Measurements from ENCODE around the gene PPP3R1. TPM values are rescaled to one million over a fixed set of nuclear protein-coding genes. Genes with fewer than 3 reads are reported as not detected.

Gene PPP3R1
- total and polyA plus RNA-seq, 2 of the 8 experiments (the other 6 are each of a cell fraction or from before 2014, with no cell fraction given) = 9.3 to 85.1 TPM

GRCh38 chr2:68193144-68193543 lies 59.2 kb downstream of the PPP3R1 start:
- no peak for DNase-seq (ENCODE audit: low read depth in 1 of 2, low spot score in 2 of 2)
- 93% methylated on average over 3 of the region's 3 CpGs; no CpG with 5 or more reads in 1 of the 2 experiments for WGBS, 2 experiments (ENCODE audit: extremely low coverage in 1 of 2, insufficient coverage in 1 of 2, insufficient read length in 1 of 2, insufficient replicate concordance in 2 of 2, low coverage in 1 of 2, low lambda C conversion rate in 2 of 2, missing lambda C conversion rate in 1 of 2)

More at GRCh38 chr2:68193144-68193543, 59.2 kb downstream of the PPP3R1 start:
- CTCF ChIA-PET (ENCODE audit: partially characterized antibody) = interaction anchor here (0.7 to 0.9 kb wide), 2 partner anchors 47 to 89 kb away, joined by 3 read pairs; no protein-coding TSS in a partner anchor
- H3K79me2 ChIP-seq (ENCODE audit: control insufficient read depth in 1 of 2, insufficient read depth in 2 of 2, low read length in 2 of 2) = peaks cover 0 to 84% of the 10 kb centered on the region in 2 experiments; a peak in 2 of 4 replicates
- H2BK120ac ChIP-seq (replicated peaks; ENCODE audit: low read depth, low read length) = no peak overlapping the region
- no peak overlapping the region for H3K9ac ChIP-seq (replicated peaks in 1 of 4; ENCODE audit: extremely low read depth in 1 of 4, low read depth in 3 of 4, low read length in 3 of 4)
- no peaks in the 10 kb centered on the region for H3K9me3 ChIP-seq (ENCODE audit: insufficient read depth in 2 of 2, low read depth in 1 of 2, low read length in 1 of 2)
- no peaks in the 10 kb centered on the region for H3K4me1 ChIP-seq (replicated peaks in 1 of 4; ENCODE audit: control insufficient read depth in 3 of 4, insufficient read depth in 4 of 4, low read length in 3 of 4)
- H2AFZ ChIP-seq (ENCODE audit: low read length) = no peak overlapping the region
- no peak overlapping the region for H2BK12ac ChIP-seq (ENCODE audit: low read depth, low read length)
- FAIRE-seq = no peak
- H3K18ac ChIP-seq (ENCODE audit: extremely low read depth, low read length) = no peak overlapping the region
- H4K20me1 ChIP-seq (replicated peaks in 1 of 2; ENCODE audit: control insufficient read depth in 1 of 2, insufficient read depth in 2 of 2, low read length in 2 of 2) = peaks cover 5 to 15% of the 10 kb centered on the region in 2 experiments
- H3K23me2 ChIP-seq (ENCODE audit: low read depth, low read length) = no peaks in the 10 kb centered on the region
- H4K91ac ChIP-seq (replicated peaks; ENCODE audit: insufficient read length, low read length) = no peak overlapping the region
- no peak overlapping the region for H3K4me3 ChIP-seq (ENCODE audit: extremely low read depth in 1 of 4, insufficient read depth in 2 of 4, low read depth in 3 of 4, low read length in 4 of 4)
- no peak overlapping the region for H4K8ac ChIP-seq (ENCODE audit: extremely low read depth, insufficient read depth, low read length)
- H3K27me3 ChIP-seq (replicated peaks in 1 of 4; ENCODE audit: control insufficient read depth in 3 of 4, extremely low read depth in 1 of 4, insufficient read depth in 3 of 4, low read length in 3 of 4) = no peaks in the 10 kb centered on the region
- H3K56ac ChIP-seq (replicated peaks; ENCODE audit: insufficient read length, low read depth, low read length) = no peak overlapping the region
- H2AK5ac ChIP-seq (ENCODE audit: low read depth, low read length) = no peak overlapping the region
- no peak overlapping the region for H3K23ac ChIP-seq (ENCODE audit: insufficient read length)
- H3K79me1 ChIP-seq (ENCODE audit: low read depth, low read length) = peaks cover 2% of the 10 kb centered on the region; the same call in 1 of the 2 replicates
- no peak overlapping the region for H2BK15ac ChIP-seq (ENCODE audit: low read length)
- no peak overlapping the region for H2BK5ac ChIP-seq (ENCODE audit: low read depth, low read length)
- H3K36me3 ChIP-seq (ENCODE audit: control insufficient read depth in 2 of 4, insufficient read depth in 4 of 4, low read length in 3 of 4) = no peaks in the 10 kb centered on the region
- H3K27ac ChIP-seq (ENCODE audit: low read depth, low read length) = no peak overlapping the region
- H3K4ac ChIP-seq (replicated peaks; ENCODE audit: insufficient read length, low read depth, low read length) = no peak overlapping the region
- no peak overlapping the region for H4K5ac ChIP-seq (ENCODE audit: insufficient read length, low read depth, low read length)
- TF ChIP-seq CHD2 (IDR thresholded peaks at IDR 0.05; ENCODE audit: low read length) (no peak), JUN (IDR thresholded peaks at IDR 0.05; ENCODE audit: low read depth, low read length) (no peak), RAD21 (IDR thresholded peaks at IDR 0.05 in 1 of 2, conservative IDR thresholded peaks at IDR 0.05 in 1 of 2; ENCODE audit: low read depth in 2 of 2, low read length in 2 of 2) (no peak), RNF2 (IDR thresholded peaks at IDR 0.05; ENCODE audit: borderline replicate concordance, low read depth, low read length, missing control alignments, poor library complexity, severe bottlenecking) (no peak), TAF7 (optimal IDR thresholded peaks at IDR 0.05; ENCODE audit: borderline replicate concordance, low read depth, low read length) (no peak), GABPA (IDR thresholded peaks at IDR 0.05; ENCODE audit: borderline replicate concordance, insufficient read depth, low read length) (no peak), SP4 (IDR thresholded peaks at IDR 0.05; ENCODE audit: low read length) (no peak), CREB1 (IDR thresholded peaks at IDR 0.05) (no peak), SUZ12 (IDR thresholded peaks at IDR 0.05; ENCODE audit: low read length) (no peak), SP2 (IDR thresholded peaks at IDR 0.05; ENCODE audit: low read length) (no peak), EGR1 (IDR thresholded peaks at IDR 0.05; ENCODE audit: borderline replicate concordance, low read depth, low read length) (no peak), CBX8 (IDR thresholded peaks at IDR 0.05; ENCODE audit: borderline replicate concordance, low read depth, low read length) (no peak), POLR2A (IDR thresholded peaks at IDR 0.05; ENCODE audit: control extremely low read depth in 1 of 2, low read depth in 2 of 2, low read length in 2 of 2) (no peak), KDM5A (IDR thresholded peaks at IDR 0.05; ENCODE audit: low read length) (no peak)
- H3K14ac ChIP-seq (ENCODE audit: insufficient read length) = no peak overlapping the region
- no peak overlapping the region for H3K4me2 ChIP-seq (ENCODE audit: insufficient read depth in 1 of 2, low read depth in 2 of 2, low read length in 2 of 2)
- POLR2A ChIA-PET (ENCODE audit: partially characterized antibody) = interaction anchor here (1.0 to 1.4 kb wide), 3 partner anchors 16 to 131 kb away, joined by 3 to 4 read pairs (median 3); partner anchors contain the start of gene C1D
- H2BK20ac ChIP-seq (ENCODE audit: low read length) = no peak overlapping the region

Data from H1 (cell line).